Measurements from ENCODE around the gene ZNF101.
"Not testable (repeated sequence)": the region's sequence is repeated elsewhere in the genome, so short reads cannot be mapped to it uniquely, and the experiment has no call there.

ZNF101 gene

GRCh38 chr19:19661675-19662251 is 6.9 kb upstream of the ZNF101 start:
- DNase-seq: peak; percentile 41

GRCh38 chr19:19662344-19662743 is 6.3 kb upstream of the ZNF101 start:
- DNase-seq: no peak

GRCh38 chr19:19662871-19663255 is 5.8 kb upstream of the ZNF101 start:
- DNase-seq: peak; percentile 59

DNA sequence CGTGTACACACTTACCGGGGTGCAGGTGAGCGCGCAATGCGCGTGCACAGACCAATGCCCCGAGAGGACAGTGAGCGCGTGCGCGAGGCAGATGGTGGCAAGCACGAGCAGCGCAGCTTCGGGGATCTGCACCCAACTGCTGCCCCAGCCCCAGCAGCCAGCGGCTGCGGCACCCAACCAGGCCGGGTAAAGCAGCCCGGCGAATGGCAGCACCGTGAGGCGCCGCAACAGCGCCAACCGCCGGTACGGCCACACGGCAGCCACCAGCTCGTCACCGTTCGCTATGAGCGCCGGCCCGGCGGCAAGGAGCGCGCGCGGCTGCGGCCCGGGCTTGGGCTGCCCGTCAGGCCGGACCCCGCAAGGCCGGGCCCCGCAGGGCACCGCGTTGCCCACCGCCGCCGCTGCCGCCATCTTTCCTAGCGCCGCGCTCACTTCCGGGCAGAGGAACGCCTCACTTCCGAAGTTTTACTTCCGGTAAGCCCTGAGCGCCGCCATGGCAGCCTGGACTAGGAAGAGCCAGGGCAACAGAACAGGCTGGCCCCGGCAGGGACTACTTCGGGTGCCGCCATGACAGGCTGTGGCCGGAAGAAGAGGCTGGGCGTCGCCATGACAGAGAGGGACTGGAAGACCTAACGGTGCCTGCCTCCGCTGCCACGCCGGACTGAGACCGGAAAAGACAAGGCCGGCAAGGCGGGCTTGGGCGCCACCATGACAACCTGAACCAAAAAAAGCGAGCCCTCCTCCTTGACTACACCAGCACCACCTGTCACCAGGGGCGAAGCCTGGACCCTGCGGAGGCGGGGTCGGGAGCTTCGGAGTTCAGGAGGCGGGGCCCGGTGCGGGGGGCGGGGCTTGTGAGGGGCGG is 5.2 kb upstream of the ZNF101 start, which contains the start of gene ATP13A1:
ATP13A1 (minus strand) TSS at position 421 of the 865 bp plus-strand sequence; CDS start at position 411, 10 bp downstream.
- DNase-seq: peak; percentile 98

DNA sequence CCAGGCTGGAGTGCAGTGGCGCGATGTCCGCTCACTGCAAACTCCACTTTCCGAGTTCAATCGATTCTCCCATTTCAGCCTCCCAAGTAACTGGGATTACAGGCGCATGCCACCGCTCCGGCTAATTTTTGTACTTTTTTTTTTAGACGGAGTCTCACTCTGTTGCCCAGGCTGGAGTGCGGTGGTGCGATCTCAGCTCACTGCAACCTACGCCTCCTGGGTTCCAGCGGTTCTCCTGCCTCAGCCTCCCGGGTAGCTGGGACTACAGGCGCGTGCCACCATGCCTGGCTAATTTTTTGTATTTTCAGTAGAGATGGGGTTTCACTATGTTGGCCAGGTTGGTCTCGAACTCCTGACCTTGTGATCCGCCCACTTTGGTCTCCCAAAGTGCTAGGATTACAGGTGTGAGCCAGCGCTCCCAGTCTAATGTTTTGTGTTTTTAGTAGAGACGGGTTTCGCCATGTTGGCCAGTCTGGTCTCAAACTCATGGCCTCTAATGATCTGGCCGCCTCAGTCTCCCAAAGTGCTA is 3.2 kb upstream of the ZNF101 start:
- DNase-seq: peak; percentile 6

DNA sequence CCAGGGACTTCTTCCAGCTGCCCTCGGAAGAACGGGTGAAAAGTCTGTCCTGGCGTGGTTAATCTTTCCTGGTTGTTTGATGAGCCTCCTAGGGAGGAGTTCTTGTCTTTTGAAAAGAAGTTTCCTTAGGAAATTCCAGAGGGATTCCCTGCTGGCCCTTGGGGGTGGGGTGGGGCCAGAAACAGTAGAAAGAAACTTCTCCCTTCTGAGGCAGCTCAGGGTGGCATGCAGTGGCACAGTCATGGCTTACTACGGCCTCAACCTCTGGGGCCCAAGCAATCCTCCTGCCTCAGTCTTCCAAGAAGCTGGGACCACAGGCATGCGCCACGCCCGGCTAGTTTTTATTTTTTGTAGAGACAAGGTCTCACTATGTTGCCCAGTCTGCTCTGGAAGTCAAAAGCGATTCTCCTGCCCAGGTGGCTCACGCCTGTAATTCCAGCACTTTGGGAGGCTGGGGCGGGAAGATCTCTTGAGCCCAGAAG is 1.5 kb downstream of the ZNF101 start:
- peak; percentile 44 for DNase-seq

- DNase-seq: peak; percentile 37
Observed at GRCh38 chr19:19672816-19673215, 4.2 kb downstream of the ZNF101 start.

- DNase-seq: no peak
Observed at GRCh38 chr19:19674315-19674714, 5.7 kb downstream of the ZNF101 start.

- DNase-seq: peak; percentile 5
Observed at GRCh38 chr19:19677579-19677978, 8.9 kb downstream of the ZNF101 start.

DNA sequence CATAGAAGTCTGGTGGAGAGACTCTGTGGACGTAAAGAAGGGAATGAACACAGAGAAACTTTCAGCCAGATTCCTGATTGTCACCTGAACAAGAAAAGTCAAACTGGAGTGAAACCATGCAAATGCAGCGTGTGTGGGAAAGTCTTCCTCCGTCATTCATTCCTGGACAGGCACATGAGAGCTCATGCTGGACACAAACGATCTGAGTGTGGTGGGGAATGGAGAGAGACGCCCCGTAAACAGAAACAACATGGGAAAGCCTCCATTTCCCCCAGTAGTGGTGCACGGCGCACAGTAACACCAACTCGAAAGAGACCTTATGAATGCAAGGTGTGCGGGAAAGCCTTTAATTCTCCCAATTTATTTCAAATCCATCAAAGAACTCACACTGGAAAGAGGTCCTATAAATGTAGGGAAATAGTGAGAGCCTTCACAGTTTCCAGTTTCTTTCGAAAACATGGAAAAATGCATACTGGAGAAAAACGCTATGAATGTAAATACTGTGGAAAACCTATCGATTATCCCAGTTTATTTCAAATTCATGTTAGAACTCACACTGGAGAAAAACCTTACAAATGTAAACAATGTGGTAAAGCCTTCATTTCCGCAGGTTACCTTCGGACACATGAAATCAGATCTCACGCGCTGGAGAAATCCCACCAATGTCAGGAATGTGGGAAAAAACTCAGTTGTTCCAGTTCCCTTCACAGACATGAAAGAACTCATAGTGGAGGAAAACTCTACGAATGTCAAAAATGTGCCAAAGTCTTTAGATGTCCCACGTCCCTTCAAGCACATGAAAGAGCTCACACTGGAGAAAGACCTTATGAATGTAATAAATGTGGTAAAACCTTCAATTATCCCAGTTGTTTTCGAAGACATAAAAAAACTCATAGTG is 10.8 kb downstream of the ZNF101 start:
- DNase-seq: peak; percentile 18

GRCh38 chr19:19686119-19686518 is 17.5 kb downstream of the ZNF101 start:
- DNase-seq: not testable (repeated sequence)

GRCh38 chr19:19686580-19686979 is 17.9 kb downstream of the ZNF101 start:
- no peak for DNase-seq

DNA sequence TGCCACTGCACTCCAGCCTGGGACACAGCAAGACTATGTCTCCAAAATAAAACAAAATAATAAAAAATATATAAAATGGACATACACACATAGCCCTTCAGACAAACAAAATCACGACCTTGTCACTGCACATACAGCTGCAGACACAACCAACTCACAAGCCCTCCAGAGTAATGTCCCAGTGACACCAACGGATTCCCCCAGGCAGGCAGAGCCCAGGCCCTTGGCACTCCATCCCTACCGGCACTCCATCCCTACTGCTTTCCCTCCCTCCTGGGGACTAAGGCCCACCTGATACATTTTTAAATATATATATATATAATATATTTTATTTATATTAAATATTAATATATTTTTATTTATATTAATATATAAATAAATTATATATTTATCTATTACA is 18.5 kb downstream of the ZNF101 start:
- DNase-seq: no peak

DNA sequence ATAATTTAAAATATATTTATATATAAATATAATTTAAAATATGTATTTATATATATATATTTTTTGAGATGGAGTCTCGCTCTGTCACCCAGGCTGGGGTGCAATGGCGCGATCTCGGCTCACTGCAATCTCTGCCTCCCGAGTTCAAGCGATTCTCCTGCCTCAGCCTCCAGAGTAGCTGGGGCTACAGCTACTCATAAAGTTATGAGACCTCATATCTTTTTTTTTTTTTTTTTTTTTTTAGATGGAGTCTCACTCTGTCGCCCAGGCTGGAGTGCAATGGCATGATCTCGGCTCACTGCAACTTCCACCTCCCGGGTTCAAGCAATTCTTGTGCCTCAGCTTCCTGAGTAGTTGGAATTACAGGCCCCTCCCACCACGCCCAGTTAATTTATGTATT is 20.4 kb downstream of the ZNF101 start:
- not testable (repeated sequence) for DNase-seq

DNA sequence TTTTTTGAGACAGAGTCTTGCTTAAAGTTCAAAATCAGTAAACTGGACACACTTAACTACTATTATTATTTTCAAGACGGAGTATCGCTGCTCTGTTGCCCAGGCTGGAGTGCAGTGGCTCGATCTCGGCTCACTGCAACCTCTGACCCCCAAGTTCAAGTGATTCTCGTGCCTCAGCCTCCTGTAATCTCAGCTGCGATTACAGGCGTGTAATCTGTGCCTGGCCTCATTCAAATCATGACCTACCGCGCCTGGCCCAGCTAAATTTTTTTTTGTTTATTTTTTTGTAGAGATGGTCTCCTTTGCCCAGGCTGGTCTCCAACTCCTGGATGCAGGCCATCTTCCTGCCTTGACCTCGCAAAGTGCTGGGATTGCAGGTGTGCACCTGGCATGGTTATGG is 23.0 kb downstream of the ZNF101 start:
- no peak for DNase-seq

- DNase-seq: no peak
Observed at GRCh38 chr19:19696386-19696785, 27.7 kb downstream of the ZNF101 start.

DNA sequence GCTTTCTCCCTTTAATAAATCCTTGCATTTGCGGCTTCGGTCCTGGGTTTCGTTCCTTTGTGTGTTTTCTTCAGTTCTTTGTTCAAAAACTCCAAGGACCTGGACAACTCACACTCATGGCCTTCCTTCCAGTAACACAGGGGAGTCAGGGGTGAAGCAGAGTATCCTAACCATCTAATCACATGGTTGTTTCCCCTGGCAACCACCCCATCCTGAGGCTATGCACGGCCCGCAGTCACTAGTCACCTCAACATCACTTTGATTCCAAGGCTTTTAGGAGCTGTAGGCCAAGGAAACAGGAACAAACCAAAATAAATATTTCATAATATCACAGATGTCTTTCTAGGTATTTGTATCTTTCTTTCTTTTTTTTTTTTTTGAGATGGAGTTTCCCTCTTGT is 28.9 kb downstream of the ZNF101 start:
- no peak for DNase-seq

DNA sequence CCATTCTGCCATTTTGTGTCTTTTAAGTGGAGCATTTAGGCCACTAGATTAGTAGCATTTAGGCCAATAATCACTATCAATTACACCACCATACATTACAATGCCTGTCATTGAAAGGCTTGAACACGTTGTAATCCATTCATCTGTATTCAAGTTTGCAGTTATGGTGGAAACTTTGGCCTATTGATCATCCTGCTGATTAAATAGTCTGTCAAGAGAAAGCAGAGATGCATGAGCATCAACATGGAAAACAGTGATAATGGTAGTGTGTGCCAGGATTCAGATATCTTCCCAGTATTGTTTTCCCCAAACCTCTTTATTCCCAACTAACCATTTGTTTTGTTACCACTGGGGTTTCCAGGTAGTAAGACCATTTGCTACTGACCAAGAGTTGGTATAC is 31.9 kb downstream of the ZNF101 start:
- DNase-seq: not testable (repeated sequence)

DNA sequence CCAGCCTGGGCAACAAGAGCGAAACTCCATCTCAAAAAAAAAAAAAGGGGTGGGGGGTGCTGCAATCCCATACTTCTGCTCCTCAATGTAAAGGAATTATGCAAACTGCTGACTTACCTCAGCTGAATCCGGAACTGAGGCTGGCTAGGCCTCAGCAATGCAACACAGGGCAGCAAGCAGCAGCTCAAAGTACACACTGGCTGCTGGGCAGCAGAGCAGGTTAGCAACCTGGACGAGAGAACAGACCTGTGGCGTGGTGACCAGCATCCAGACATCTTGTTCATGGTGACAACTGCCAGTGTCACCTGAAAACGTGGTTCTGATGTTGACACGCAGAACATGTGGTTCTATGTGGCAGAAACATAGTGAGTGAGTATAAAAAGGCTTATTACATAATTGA is 36.2 kb downstream of the ZNF101 start:
- DNase-seq: no peak

DNA sequence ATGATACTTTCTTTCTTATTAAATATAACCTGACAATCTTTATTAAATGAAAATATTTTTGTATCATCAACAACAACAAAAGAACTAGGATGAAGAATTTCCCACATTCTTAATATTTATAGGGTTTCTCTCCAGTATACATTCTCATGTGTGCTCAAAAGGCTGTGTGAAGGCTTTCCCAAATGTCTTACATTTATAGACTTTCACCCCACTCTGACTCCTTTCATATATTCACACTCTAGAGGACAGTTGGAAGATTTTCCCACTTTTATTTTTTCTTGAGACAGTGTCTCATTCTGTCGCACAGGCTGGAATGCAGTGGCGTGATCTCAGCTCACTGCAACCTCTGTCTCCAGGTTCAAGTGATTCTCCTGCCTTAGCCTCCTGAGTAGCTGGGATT is 41.9 kb downstream of the ZNF101 start:
- DNase-seq: no peak

DNA sequence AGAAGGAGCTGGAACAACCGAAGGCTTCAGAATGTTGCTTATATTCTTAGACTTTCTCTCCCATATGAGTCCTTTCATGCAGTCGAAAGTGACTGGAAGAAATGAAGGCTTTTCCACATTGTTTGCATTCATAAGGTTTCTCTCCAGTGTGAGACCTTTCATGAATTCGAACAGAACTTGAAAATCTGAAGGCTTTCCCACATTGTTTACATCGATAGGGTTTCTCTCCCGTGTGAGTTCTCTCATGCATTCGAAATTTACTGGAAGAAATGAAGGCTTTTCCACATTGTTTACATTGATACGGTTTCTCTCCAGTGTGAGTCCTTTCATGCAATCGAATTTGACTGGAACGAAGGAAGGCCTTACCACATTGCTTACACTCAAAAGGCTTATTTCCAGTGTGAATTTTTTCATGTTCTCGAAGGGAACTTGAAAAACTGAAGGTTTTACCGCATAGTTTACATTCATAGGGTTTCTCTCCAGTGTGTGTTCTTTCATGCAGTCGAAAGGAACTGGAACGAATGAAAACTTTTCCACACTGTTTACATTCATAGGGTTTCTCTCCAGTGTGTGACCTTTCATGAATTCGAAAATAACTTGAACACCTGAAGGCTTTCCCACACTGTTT is 42.8 kb downstream of the ZNF101 start:
- DNase-seq: no peak

All from islet precursor cell (in vitro differentiated cells).